Gastrocnemius medialis (tissue), 4 donors: ENCODE measurements around the gene EPB41. TPM values are rescaled to one million over a fixed set of nuclear protein-coding genes. Genes with fewer than 3 reads are reported as not detected.
A peak's percentile ranks its signal among the peaks of the same experiment; 100 is the strongest.

Experiments used
- ATAC-seq, 2 donors: fragments of 150-250 bp; one replicate each; pipeline ENCODE4 v1.9.1; 2016
- DNase-seq, 2 donors: peaks; one replicate each; pipeline ENCODE4 v3.0.0-alpha.2; 2019
- H3K27ac ChIP-seq, 4 donors: fragments of 200-600 bp; sonication (generic); 1 replicate in 1 of 4; 2 replicates in 3 of 4; pipeline ENCODE4 v1.5.1; 2016 to 2018; ENCODE audit warnings: mild to moderate bottlenecking in 2 of 4, moderate library complexity in 1 of 4
- H3K27me3 ChIP-seq, 3 donors: fragments of 200-600 bp; sonication (generic) in 2 of 3; 1 replicate in 1 of 3; 2 replicates in 2 of 3; pipeline versions ENCODE4 v1.5.1 to v1.6.0; 2016 to 2019; ENCODE audit warnings: mild to moderate bottlenecking in 1 of 3, moderate library complexity in 1 of 3
- H3K36me3 ChIP-seq, 2 donors: fragments of 200-600 bp; sonication (generic) in 1 of 2; one replicate each; pipeline ENCODE4 v1.5.1; 2017 to 2018
- H3K4me1 ChIP-seq, 2 donors: fragments of 200-600 bp; sonication (generic) in 1 of 2; one replicate each; pipeline ENCODE4 v1.5.1; 2016 to 2017; ENCODE audit warnings: mild to moderate bottlenecking in 2 of 2
- H3K4me3 ChIP-seq, 4 donors: fragments of 200-600 bp; sonication (generic) in 3 of 4; 1 replicate in 1 of 4; 2 replicates in 3 of 4; pipeline ENCODE4 v1.5.1; 2016 to 2019; ENCODE audit warnings: mild to moderate bottlenecking in 2 of 4
- H3K9me3 ChIP-seq, 3 donors: fragments of 200-600 bp; sonication (generic) in 2 of 3; 1 replicate in 1 of 3; 2 replicates in 2 of 3; pipeline ENCODE4 v1.5.1; 2016 to 2019
- POLR2A ChIP-seq, 2 donors: fragments of 450-650 bp; IDR thresholded peaks; one replicate each; pipeline ENCODE4 v1.6.1; 2017; ENCODE audit warnings: antibody characterized with exemption in 2 of 2, mild to moderate bottlenecking in 2 of 2, moderate library complexity in 2 of 2
- in situ Hi-C, 4 donors: fragments of 200-750 bp; cut with MboI; loops; one replicate each; pipeline versions ENCODE4 v1.15.0 to v1.8.0; 2017; ENCODE audit warnings: low sequenced_read_pairs in 4 of 4
- intact Hi-C: fragments of 100-400 bp; cut with DNase I; formaldehyde crosslinking; loops from one replicate; pipeline ENCODE4 v1.15.1; 2023; ENCODE audit warnings: low total_unique reads
- total RNA-seq, 4 donors: library from RNA; depleted of rRNA; stranded (reverse); fragments of >200 nt; gene quantifications; one replicate each; pipeline versions ENCODE4 v1.1.0 to v1.2.3, GENCODE V29; 2016
- TF ChIP-seq, protein P1 (sequence below), 5 experiments: fragments of 450-650 bp in 3 of 5; fragments of 200-600 bp in 2 of 5; sonication (generic) in 2 of 5; IDR thresholded peaks in 4 of 5; conservative IDR thresholded peaks in 1 of 5; 1 replicate in 4 of 5; 2 replicates in 1 of 5; pipeline ENCODE4 v1.5.1; 2016 to 2019; ENCODE audit warnings: antibody characterized with exemption in 5 of 5, mild to moderate bottlenecking in 3 of 5, moderate library complexity in 3 of 5

EPB41 gene
- total RNA-seq, 4 donors from 2014 or later = 19.5 to 28.6 (median 23.6) TPM

DNA sequence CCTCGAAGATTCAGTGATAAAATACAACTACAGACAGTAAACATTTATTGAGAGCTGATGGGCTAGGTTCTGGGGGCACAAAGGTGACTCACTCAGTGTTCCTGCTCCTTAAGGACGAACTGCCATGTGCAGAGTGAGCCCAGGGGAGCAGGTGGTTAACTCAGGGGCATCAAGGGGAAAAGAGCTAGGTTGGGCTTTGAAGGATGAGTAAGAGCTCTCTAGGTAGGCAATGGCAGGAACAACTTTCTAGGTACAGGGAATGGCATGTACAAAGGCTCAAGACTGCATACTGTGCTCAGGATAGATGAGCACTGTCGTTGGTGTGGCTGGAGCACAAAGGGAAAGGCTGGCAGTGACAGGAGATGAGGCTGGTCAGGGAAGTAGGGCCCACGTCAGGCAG is 16.6 kb upstream of the EPB41 start:
- no peaks in the 10 kb centered on the region for H3K27me3 ChIP-seq
- no peaks in the 10 kb centered on the region for H3K36me3 ChIP-seq
- intact Hi-C loops (no loop called here), in situ Hi-C loops (loop anchor here (25.0 kb wide), 4 partner anchors 260 to 1815 kb away; partner anchors contain the start of genes RNU11 (in 2 of the 4), TAF12 (in 2 of the 4), MATN1 (in 1 of the 4) and PHACTR4 (in 1 of the 4))
- H3K4me3 ChIP-seq = no peak overlapping the region
- no peaks in the 10 kb centered on the region for H3K9me3 ChIP-seq
- no peak for DNase-seq
- no peak overlapping the region for H3K27ac ChIP-seq
- H3K4me1 ChIP-seq = peaks cover 10 to 11% of the 10 kb centered on the region in 2 donors
- ATAC-seq = no peak
- TF ChIP-seq, protein P1, sequence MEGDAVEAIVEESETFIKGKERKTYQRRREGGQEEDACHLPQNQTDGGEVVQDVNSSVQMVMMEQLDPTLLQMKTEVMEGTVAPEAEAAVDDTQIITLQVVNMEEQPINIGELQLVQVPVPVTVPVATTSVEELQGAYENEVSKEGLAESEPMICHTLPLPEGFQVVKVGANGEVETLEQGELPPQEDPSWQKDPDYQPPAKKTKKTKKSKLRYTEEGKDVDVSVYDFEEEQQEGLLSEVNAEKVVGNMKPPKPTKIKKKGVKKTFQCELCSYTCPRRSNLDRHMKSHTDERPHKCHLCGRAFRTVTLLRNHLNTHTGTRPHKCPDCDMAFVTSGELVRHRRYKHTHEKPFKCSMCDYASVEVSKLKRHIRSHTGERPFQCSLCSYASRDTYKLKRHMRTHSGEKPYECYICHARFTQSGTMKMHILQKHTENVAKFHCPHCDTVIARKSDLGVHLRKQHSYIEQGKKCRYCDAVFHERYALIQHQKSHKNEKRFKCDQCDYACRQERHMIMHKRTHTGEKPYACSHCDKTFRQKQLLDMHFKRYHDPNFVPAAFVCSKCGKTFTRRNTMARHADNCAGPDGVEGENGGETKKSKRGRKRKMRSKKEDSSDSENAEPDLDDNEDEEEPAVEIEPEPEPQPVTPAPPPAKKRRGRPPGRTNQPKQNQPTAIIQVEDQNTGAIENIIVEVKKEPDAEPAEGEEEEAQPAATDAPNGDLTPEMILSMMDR (IDR thresholded peaks at IDR 0.05 in 4 of 5, conservative IDR thresholded peaks at IDR 0.05 in 1 of 5) = no peak
- no peak for TF ChIP-seq POLR2A (IDR thresholded peaks at IDR 0.05)

DNA sequence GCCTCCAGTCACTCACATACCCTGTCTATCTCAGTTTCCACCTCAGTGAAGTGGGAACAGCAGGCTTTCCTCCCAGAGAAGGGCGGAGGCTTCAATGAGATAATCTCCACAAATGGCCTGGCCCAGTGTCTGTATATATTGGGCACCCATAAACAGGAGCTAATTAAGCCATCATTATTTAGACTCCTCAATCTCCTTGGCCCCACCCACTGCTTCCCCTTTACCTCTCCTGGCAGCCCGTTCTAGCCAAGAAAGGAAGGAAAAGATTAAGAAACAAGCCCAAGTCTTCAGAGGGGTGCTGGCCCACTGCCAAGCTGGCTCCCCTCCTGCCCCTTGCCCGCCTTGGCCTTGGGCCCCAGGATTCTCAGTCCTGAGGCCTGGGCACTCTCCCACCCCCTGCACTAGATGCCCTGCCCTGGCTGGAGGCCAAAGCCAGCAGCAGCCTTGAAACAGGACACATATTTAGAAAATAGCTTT is 15.9 kb upstream of the EPB41 start:
- no peaks in the 10 kb centered on the region for H3K9me3 ChIP-seq
- H3K4me3 ChIP-seq = no peak overlapping the region
- no peaks in the 10 kb centered on the region for H3K27me3 ChIP-seq
- peaks cover 10 to 11% of the 10 kb centered on the region in 2 donors for H3K4me1 ChIP-seq
- no peaks in the 10 kb centered on the region for H3K36me3 ChIP-seq
- in situ Hi-C loops = loop anchor here (25.0 kb wide), 4 partner anchors 261 to 1814 kb away; partner anchors contain the start of genes RNU11 (in 2 of the 4), TAF12 (in 2 of the 4), MATN1 (in 1 of the 4) and PHACTR4 (in 1 of the 4)
- intact Hi-C loops = no loop called here
- DNase-seq (no peak), ATAC-seq (no peak)
- H3K27ac ChIP-seq = peak overlapping the region in 1 of 4 donors; percentile 27
- no peak for TF ChIP-seq POLR2A (IDR thresholded peaks at IDR 0.05)
- TF ChIP-seq, protein P1 (IDR thresholded peaks at IDR 0.05 in 4 of 5, conservative IDR thresholded peaks at IDR 0.05 in 1 of 5) = no peak

DNA sequence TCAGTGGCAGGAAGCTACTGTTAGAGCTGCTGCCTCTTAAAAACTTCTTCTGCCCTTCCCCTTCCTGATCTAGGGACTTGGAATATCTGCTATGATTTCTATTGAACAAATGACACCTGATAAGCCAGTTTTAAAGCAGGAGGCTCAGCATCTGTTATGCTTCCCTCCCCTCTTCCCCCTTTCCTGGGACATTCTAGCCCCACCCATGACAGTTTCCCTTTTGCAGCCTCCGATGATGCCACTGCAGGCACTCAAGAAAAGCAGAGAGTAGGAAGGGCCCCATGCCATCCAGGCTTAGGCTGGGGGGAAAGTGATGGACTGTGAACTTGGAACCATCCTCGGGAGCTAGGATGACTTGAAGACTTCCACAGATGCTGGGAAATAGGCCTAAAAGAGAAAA is 15.1 kb upstream of the EPB41 start:
- no peak for DNase-seq
- no peaks in the 10 kb centered on the region for H3K9me3 ChIP-seq
- no peak overlapping the region for H3K4me3 ChIP-seq
- in situ Hi-C loops (loop anchor here (25.0 kb wide), 4 partner anchors 262 to 1813 kb away; partner anchors contain the start of genes RNU11 (in 2 of the 4), TAF12 (in 2 of the 4), MATN1 (in 1 of the 4) and PHACTR4 (in 1 of the 4)), intact Hi-C loops (no loop called here)
- H3K27ac ChIP-seq = no peak overlapping the region
- TF ChIP-seq, protein P1 (IDR thresholded peaks at IDR 0.05 in 4 of 5, conservative IDR thresholded peaks at IDR 0.05 in 1 of 5) = no peak
- no peak for TF ChIP-seq POLR2A (IDR thresholded peaks at IDR 0.05)
- peaks cover 10 to 11% of the 10 kb centered on the region in 2 donors for H3K4me1 ChIP-seq
- no peaks in the 10 kb centered on the region for H3K36me3 ChIP-seq
- no peak for ATAC-seq
- no peaks in the 10 kb centered on the region for H3K27me3 ChIP-seq

- Histone ChIP-seq H3K9me3 (no peaks in the 10 kb centered on the region), H3K4me1 (peaks cover 10 to 11% of the 10 kb centered on the region in 2 donors), H3K27ac (no peak overlapping the region), H3K4me3 (no peak overlapping the region), H3K27me3 (no peaks in the 10 kb centered on the region), H3K36me3 (no peaks in the 10 kb centered on the region)
- no peak for ATAC-seq
- in situ Hi-C loops = no loop called here
- intact Hi-C loops = no loop called here
- no peak for DNase-seq
- no peak for TF ChIP-seq POLR2A (IDR thresholded peaks at IDR 0.05)
- TF ChIP-seq, protein P1 (IDR thresholded peaks at IDR 0.05 in 4 of 5, conservative IDR thresholded peaks at IDR 0.05 in 1 of 5) = no peak
Measured at GRCh38 chr1:28900562-28900961, 13.8 kb upstream of the EPB41 start.
